Measurements from ENCODE around the gene PRKACB. TPM values are rescaled to one million over a fixed set of nuclear protein-coding genes. Genes with fewer than 3 reads are reported as not detected.

The PRKACB gene
- total and polyA plus RNA-seq, 2 of the 8 experiments (the other 6 are each of a cell fraction or from before 2014, with no cell fraction given): 7.8 to 31.0 TPM

GRCh38 chr1:84164567-84165021 lies 20.5 kb downstream of the PRKACB start:
- no peaks in the 10 kb centered on the region; a peak in 1 of 8 replicates for H3K36me3 ChIP-seq (ENCODE audit: control insufficient read depth in 2 of 4, insufficient read depth in 4 of 4, low read length in 3 of 4)
- no peak overlapping the region for H2BK20ac ChIP-seq (ENCODE audit: low read length)
- H3K14ac ChIP-seq (ENCODE audit: insufficient read length): no peak overlapping the region
- H2AK5ac ChIP-seq (ENCODE audit: low read depth, low read length): no peak overlapping the region
- H4K20me1 ChIP-seq (replicated peaks in 1 of 2; ENCODE audit: control insufficient read depth in 1 of 2, insufficient read depth in 2 of 2, low read length in 2 of 2): no peaks in the 10 kb centered on the region
- TF ChIP-seq KDM5A (IDR thresholded peaks at IDR 0.05; ENCODE audit: low read length): no peak
- H3K9me3 ChIP-seq (ENCODE audit: insufficient read depth in 2 of 2, low read depth in 1 of 2, low read length in 1 of 2): no peaks in the 10 kb centered on the region
- H2AFZ ChIP-seq (ENCODE audit: low read length): no peak overlapping the region
- H3K79me1 ChIP-seq (ENCODE audit: low read depth, low read length): no peaks in the 10 kb centered on the region
- no peak overlapping the region for H4K8ac ChIP-seq (ENCODE audit: extremely low read depth, insufficient read depth, low read length)
- no peak overlapping the region for H2BK120ac ChIP-seq (replicated peaks; ENCODE audit: low read depth, low read length)
- no peak overlapping the region for H2BK15ac ChIP-seq (ENCODE audit: low read length)
- H3K27ac ChIP-seq (ENCODE audit: low read depth, low read length): no peak overlapping the region
- no peak overlapping the region for H3K23ac ChIP-seq (ENCODE audit: insufficient read length)
- peaks cover 0 to 2% of the 10 kb centered on the region in 2 experiments; a peak in 1 of 4 replicates for H3K79me2 ChIP-seq (ENCODE audit: control insufficient read depth in 1 of 2, insufficient read depth in 2 of 2, low read length in 2 of 2)
- H3K27me3 ChIP-seq (replicated peaks in 1 of 4; ENCODE audit: control insufficient read depth in 3 of 4, extremely low read depth in 1 of 4, insufficient read depth in 3 of 4, low read length in 3 of 4): no peaks in the 10 kb centered on the region
- no peak overlapping the region for H4K91ac ChIP-seq (replicated peaks; ENCODE audit: insufficient read length, low read length)
- no peak overlapping the region for H3K18ac ChIP-seq (ENCODE audit: extremely low read depth, low read length)
- H2BK12ac ChIP-seq (ENCODE audit: low read depth, low read length): no peak overlapping the region
- no peak overlapping the region for H4K5ac ChIP-seq (ENCODE audit: insufficient read length, low read depth, low read length)
- H3K4me3 ChIP-seq (ENCODE audit: extremely low read depth in 1 of 4, insufficient read depth in 2 of 4, low read depth in 3 of 4, low read length in 4 of 4): no peak overlapping the region
- no peaks in the 10 kb centered on the region for H3K23me2 ChIP-seq (ENCODE audit: low read depth, low read length)
- CTCF ChIA-PET (ENCODE audit: partially characterized antibody): interaction anchor here (0.6 to 1.3 kb wide), 3 partner anchors 21 to 256 kb away, joined by 3 to 5 read pairs (median 4); no protein-coding TSS in a partner anchor
- H3K9ac ChIP-seq (replicated peaks in 1 of 4; ENCODE audit: extremely low read depth in 1 of 4, low read depth in 3 of 4, low read length in 3 of 4): no peak overlapping the region
- no peak overlapping the region for H3K56ac ChIP-seq (replicated peaks; ENCODE audit: insufficient read length, low read depth, low read length)
- H3K4ac ChIP-seq (replicated peaks; ENCODE audit: insufficient read length, low read depth, low read length): no peak overlapping the region
- DNase-seq (ENCODE audit: low read depth in 1 of 2, low spot score in 2 of 2) (no peak), FAIRE-seq (no peak)
- no peak overlapping the region for H2BK5ac ChIP-seq (ENCODE audit: low read depth, low read length)
- H3K4me2 ChIP-seq (ENCODE audit: insufficient read depth in 1 of 2, low read depth in 2 of 2, low read length in 2 of 2): no peak overlapping the region
- 91% methylated on average over 6 of the region's 6 CpGs; no CpG with 5 or more reads in 1 of the 2 experiments for WGBS, 2 experiments (ENCODE audit: extremely low coverage in 1 of 2, insufficient coverage in 1 of 2, insufficient read length in 1 of 2, insufficient replicate concordance in 2 of 2, low coverage in 1 of 2, low lambda C conversion rate in 2 of 2, missing lambda C conversion rate in 1 of 2)
- no peaks in the 10 kb centered on the region; a peak in 1 of 7 replicates for H3K4me1 ChIP-seq (replicated peaks in 1 of 4; ENCODE audit: control insufficient read depth in 3 of 4, insufficient read depth in 4 of 4, low read length in 3 of 4)
- POLR2A ChIA-PET (ENCODE audit: partially characterized antibody): no interaction called here

Data from H1 (cell line).